Measurements from ENCODE around the gene AKAP1.

Gene AKAP1

GRCh38 chr17:57165754-57166153 is 80.7 kb downstream of the AKAP1 start:
- TF ChIP-seq CTCF (IDR thresholded peaks at IDR 0.05; ENCODE audit: control insufficient read depth, insufficient read depth, low read depth, low read length, missing control alignments) = no peak
- no peak overlapping the region for H3K4me3 ChIP-seq (ENCODE audit: control insufficient read depth, low read depth, low read length)
- DNase-seq (ENCODE audit: low read depth) = no peak

- TF ChIP-seq CTCF (IDR thresholded peaks at IDR 0.05; ENCODE audit: control insufficient read depth, insufficient read depth, low read depth, low read length, missing control alignments) = no peak
- H3K4me3 ChIP-seq (ENCODE audit: control insufficient read depth, low read depth, low read length) = no peak overlapping the region
- no peak for DNase-seq (ENCODE audit: low read depth)
Observed at GRCh38 chr17:57166803-57167202, 81.8 kb downstream of the AKAP1 start.

- no peak for DNase-seq (ENCODE audit: low read depth)
- no peak overlapping the region for H3K4me3 ChIP-seq (ENCODE audit: control insufficient read depth, low read depth, low read length)
- no peak for TF ChIP-seq CTCF (IDR thresholded peaks at IDR 0.05; ENCODE audit: control insufficient read depth, insufficient read depth, low read depth, low read length, missing control alignments)
Observed at GRCh38 chr17:57168695-57169094, 83.6 kb downstream of the AKAP1 start.

GRCh38 chr17:57170866-57171265 is 85.8 kb downstream of the AKAP1 start:
- TF ChIP-seq CTCF (IDR thresholded peaks at IDR 0.05; ENCODE audit: control insufficient read depth, insufficient read depth, low read depth, low read length, missing control alignments) = no peak
- no peak overlapping the region for H3K4me3 ChIP-seq (ENCODE audit: control insufficient read depth, low read depth, low read length)
- DNase-seq (ENCODE audit: low read depth) = no peak
